Endothelial cell (in vitro differentiated cells): ENCODE data around the gene C6orf58. TPM values are rescaled to one million over a fixed set of nuclear protein-coding genes. Genes with fewer than 3 reads are reported as not detected.

Experiments used
- DNase-seq: peaks from one replicate; pipeline ENCODE4 v3.0.0; 2021; ENCODE audit warnings: low spot score
- H3K27ac Mint-ChIP-seq: one replicate; pipeline ENCODE4 v1.8.0; 2021; ENCODE audit warnings: mixed read lengths, inconsistent platforms; ENCODE audit not compliant: unreplicated experiment
- H3K27me3 Mint-ChIP-seq: one replicate; pipeline ENCODE4 v1.8.0; 2021; ENCODE audit warnings: mild to moderate bottlenecking, moderate library complexity, mixed read lengths, inconsistent platforms; ENCODE audit not compliant: unreplicated experiment
- H3K36me3 Mint-ChIP-seq: one replicate; pipeline ENCODE4 v1.8.0; 2021; ENCODE audit warnings: mild to moderate bottlenecking, low read depth, mixed read lengths, inconsistent platforms; ENCODE audit not compliant: unreplicated experiment
- H3K4me1 Mint-ChIP-seq: one replicate; pipeline ENCODE4 v1.8.0; 2021; ENCODE audit warnings: mild to moderate bottlenecking, mixed read lengths, inconsistent platforms; ENCODE audit not compliant: unreplicated experiment
- H3K4me3 Mint-ChIP-seq: one replicate; pipeline ENCODE4 v1.8.0; 2021; ENCODE audit warnings: mild to moderate bottlenecking, mixed read lengths, inconsistent platforms; ENCODE audit not compliant: unreplicated experiment
- H3K9me3 Mint-ChIP-seq: one replicate; pipeline ENCODE4 v1.8.0; 2021; ENCODE audit warnings: mixed read lengths, inconsistent platforms; ENCODE audit not compliant: unreplicated experiment
- CTCF ChIP-seq: fragments of 200-600 bp; sonication (generic); IDR thresholded peaks from one replicate; pipeline ENCODE4 v1.5.0; 2021; ENCODE audit warnings: antibody characterized with exemption; ENCODE audit not compliant: unreplicated experiment
- total RNA-seq: library from RNA; stranded (reverse); fragmentation: NEBNext Ultra II Directional; extraction: Animal tissue kit (Norgen Biotek cat#: 25700); gene quantifications from one replicate; pipeline ENCODE4 v1.2.1, GENCODE V29; 2021; ENCODE audit not compliant: unreplicated experiment

The C6orf58 gene
- total RNA-seq, 1 donor from 2014 or later, result 0.82 TPM

- no peaks in the 10 kb centered on the region for H3K36me3 Mint-ChIP-seq
- no peak for DNase-seq
Measured at GRCh38 chr6:127564761-127565160, 12.2 kb upstream of the C6orf58 start.

GRCh38 chr6:127566119-127566518, 10.9 kb upstream of the C6orf58 start:
- no peak for DNase-seq
- no peaks in the 10 kb centered on the region for H3K9me3 Mint-ChIP-seq

More at GRCh38 chr6:127564761-127565160, 12.2 kb upstream of the C6orf58 start:
- H3K27ac Mint-ChIP-seq, result no peak overlapping the region
- H3K4me1 Mint-ChIP-seq, result no peaks in the 10 kb centered on the region
- no peaks in the 10 kb centered on the region for H3K27me3 Mint-ChIP-seq
- TF ChIP-seq CTCF, result no peak
- H3K9me3 Mint-ChIP-seq, result no peaks in the 10 kb centered on the region
- no peak overlapping the region for H3K4me3 Mint-ChIP-seq

GRCh38 chr6:127566651-127567050, 10.3 kb upstream of the C6orf58 start:
- Mint-ChIP-seq H3K36me3 (no peaks in the 10 kb centered on the region), H3K4me3 (no peak overlapping the region), H3K9me3 (no peaks in the 10 kb centered on the region), H3K4me1 (peaks cover 5% of the 10 kb centered on the region), H3K27me3 (no peaks in the 10 kb centered on the region), H3K27ac (no peak overlapping the region)
- TF ChIP-seq CTCF, result no peak
- DNase-seq, result no peak

More at GRCh38 chr6:127566119-127566518, 10.9 kb upstream of the C6orf58 start:
- H3K4me3 Mint-ChIP-seq, result no peak overlapping the region
- no peak for TF ChIP-seq CTCF
- no peak overlapping the region for H3K27ac Mint-ChIP-seq
- peaks cover 5% of the 10 kb centered on the region for H3K4me1 Mint-ChIP-seq
- H3K27me3 Mint-ChIP-seq, result no peaks in the 10 kb centered on the region
- H3K36me3 Mint-ChIP-seq, result no peaks in the 10 kb centered on the region

GRCh38 chr6:127567476-127567875, 9.5 kb upstream of the C6orf58 start:
- Mint-ChIP-seq H3K9me3 (no peaks in the 10 kb centered on the region), H3K27ac (no peak overlapping the region), H3K36me3 (no peaks in the 10 kb centered on the region), H3K27me3 (no peaks in the 10 kb centered on the region), H3K4me1 (peaks cover 5% of the 10 kb centered on the region), H3K4me3 (no peak overlapping the region)
- no peak for TF ChIP-seq CTCF
- no peak for DNase-seq

- peaks cover 8% of the 10 kb centered on the region for H3K4me1 Mint-ChIP-seq
- no peaks in the 10 kb centered on the region for H3K27me3 Mint-ChIP-seq
- no peak for DNase-seq
- H3K27ac Mint-ChIP-seq, result no peak overlapping the region
- H3K36me3 Mint-ChIP-seq, result no peaks in the 10 kb centered on the region
- H3K4me3 Mint-ChIP-seq, result no peak overlapping the region
- H3K9me3 Mint-ChIP-seq, result no peaks in the 10 kb centered on the region
- TF ChIP-seq CTCF, result no peak
Measured at GRCh38 chr6:127570739-127571389, 6.1 kb upstream of the C6orf58 start.
